HG03139 (cell line): ENCODE results near the gene MAP2.
"Not testable (repeated sequence)": the region's sequence is repeated elsewhere in the genome, so short reads cannot be mapped to it uniquely, and the experiment has no call there.

Source experiments
- ATAC-seq: cut with Tn5 transposase; IDR thresholded peaks from one replicate; pipeline ENCODE4 v1.9.1; 2021; ENCODE audit not compliant: unreplicated experiment

MAP2 gene

GRCh38 chr2:209472112-209472832 lies 48.4 kb downstream of the MAP2 start:
- no peak for ATAC-seq

- no peak for ATAC-seq
Measured at GRCh38 chr2:209472871-209473270, 49.0 kb downstream of the MAP2 start.

GRCh38 chr2:209473930-209474419 lies 50.1 kb downstream of the MAP2 start:
- no peak for ATAC-seq

DNA sequence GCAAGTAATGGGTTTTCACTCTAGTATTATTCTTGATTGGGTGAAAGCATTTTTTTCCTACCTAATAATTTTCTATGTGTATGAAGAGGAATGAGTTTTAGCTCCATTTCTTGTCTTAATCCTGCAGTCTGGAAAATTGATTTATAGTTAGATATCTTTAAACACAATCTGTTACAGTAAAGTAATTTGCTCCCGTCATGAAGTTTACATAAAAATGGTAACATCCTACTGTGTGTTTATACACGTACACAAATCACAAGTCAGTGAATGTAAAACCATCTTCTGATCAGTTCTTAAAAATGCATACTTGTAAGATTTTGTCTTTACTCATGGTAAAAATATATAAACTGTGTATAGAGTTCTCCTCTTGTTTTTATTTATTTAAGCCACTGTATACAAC lies 51.1 kb downstream of the MAP2 start:
- ATAC-seq = no peak

- ATAC-seq = no peak
Measured at GRCh38 chr2:209476367-209477208, 52.7 kb downstream of the MAP2 start.

DNA sequence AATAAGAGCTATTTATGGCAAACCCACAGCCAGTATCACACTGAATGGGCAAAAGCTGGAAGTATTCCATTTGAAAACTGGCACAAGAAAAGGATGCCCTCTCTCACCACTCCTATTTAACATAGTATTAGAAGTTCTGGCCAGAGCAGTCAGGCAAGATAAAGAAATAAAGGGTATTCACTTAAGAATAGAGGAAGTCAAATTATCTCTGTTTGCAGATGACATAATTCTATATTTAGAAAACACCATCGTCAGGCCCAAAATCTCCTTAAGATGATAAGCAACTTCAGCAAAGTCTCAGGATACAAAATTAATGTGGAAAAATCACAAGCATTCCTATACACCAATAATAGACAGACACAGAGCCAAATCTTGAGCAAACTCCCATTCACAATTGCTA lies 68.4 kb downstream of the MAP2 start:
- not testable (repeated sequence) for ATAC-seq

DNA sequence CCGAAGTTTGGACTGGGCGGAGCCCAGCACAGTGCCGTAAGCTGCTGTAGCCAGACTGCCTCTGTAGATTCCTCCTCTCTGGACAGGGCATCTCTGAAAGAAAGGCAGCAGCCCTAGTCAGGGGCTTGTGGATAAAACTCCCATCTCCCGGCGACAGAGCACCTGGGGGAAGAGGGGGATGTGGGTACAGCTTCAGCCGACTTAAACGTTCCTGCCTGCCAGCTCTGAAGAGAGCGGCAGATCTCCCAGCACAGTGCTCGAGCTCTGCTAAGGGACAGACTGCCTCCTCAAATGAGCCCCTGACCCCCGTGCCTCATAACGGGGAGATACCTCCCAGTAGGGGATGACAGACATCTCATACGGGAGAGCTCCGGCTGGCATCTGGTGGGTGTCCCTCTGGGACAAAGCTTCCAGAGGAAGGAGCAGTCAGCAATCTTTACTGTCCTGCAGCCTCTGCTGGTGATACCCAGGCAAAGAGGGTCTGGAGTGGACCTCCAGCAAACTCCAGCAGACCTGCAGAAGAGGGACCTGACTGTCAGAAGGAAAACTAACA lies 71.3 kb downstream of the MAP2 start:
- not testable (repeated sequence) for ATAC-seq

- no peak for ATAC-seq
Measured at GRCh38 chr2:209495855-209496585, 72.2 kb downstream of the MAP2 start.

GRCh38 chr2:209496586-209496982 lies 72.7 kb downstream of the MAP2 start:
- no peak for ATAC-seq

GRCh38 chr2:209498614-209499013 lies 74.8 kb downstream of the MAP2 start:
- ATAC-seq = no peak

DNA sequence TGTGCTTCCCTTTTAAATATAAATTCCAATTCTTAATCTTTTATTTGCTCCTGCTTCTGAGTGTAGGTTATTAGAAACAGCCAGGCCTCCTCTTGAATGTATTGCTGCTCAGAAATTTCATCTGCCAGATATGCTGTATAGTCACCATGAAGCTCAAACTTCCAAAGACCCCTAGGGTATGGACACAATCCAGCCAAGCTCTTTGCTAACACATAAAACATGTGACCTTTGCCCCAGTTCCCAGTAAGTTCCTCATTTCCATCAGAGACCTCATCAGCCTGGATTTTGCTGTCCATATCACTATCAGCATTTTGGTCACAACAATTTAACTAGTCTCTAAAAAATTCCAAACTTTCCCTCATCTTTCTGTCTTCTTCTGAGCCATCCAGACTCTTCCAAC lies 75.2 kb downstream of the MAP2 start:
- no peak for ATAC-seq

DNA sequence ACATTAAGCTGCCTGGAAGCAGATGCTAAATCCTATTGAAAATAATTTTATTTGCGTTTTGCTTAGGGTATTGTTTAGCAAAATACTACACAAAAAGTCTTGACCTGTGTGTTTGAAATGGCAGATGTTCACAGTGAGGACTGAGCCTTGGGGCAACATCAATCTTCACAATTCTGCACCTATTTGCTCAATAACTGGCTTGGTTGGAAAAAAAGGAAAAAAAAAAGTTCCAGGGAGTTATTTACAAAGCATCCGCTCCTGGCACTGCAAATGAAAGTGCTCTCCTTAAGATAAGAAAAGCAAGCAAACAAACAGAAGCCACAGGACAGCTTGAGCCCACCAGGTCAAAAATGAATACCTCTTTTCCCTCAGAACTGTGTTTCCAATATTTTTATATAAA lies 77.7 kb downstream of the MAP2 start:
- no peak for ATAC-seq

GRCh38 chr2:209505410-209505809 lies 81.6 kb downstream of the MAP2 start:
- no peak for ATAC-seq

GRCh38 chr2:209508255-209508654 lies 84.4 kb downstream of the MAP2 start:
- no peak for ATAC-seq

- ATAC-seq = no peak
Measured at GRCh38 chr2:209511637-209512036, 87.8 kb downstream of the MAP2 start.

DNA sequence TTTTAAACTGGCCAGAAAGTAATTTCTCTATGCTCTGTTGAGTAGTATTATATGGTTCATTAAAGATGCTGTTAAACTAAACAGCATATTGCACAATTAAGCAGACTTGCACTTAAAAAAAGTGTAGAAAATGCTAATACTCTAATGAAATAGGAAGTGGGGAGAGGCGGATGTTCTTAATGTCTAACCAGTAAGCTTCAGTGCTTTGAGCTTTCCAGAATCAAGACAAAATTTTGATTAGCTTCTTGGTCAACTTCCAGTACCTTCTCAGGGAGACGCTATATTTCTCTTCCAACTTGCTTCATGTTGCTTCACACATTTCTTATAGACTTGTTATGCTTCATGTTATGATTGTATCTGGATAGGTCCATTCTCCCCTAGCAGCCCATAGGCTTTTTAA lies 89.1 kb downstream of the MAP2 start:
- no peak for ATAC-seq

- no peak for ATAC-seq
Measured at GRCh38 chr2:209517436-209517835, 93.6 kb downstream of the MAP2 start.

DNA sequence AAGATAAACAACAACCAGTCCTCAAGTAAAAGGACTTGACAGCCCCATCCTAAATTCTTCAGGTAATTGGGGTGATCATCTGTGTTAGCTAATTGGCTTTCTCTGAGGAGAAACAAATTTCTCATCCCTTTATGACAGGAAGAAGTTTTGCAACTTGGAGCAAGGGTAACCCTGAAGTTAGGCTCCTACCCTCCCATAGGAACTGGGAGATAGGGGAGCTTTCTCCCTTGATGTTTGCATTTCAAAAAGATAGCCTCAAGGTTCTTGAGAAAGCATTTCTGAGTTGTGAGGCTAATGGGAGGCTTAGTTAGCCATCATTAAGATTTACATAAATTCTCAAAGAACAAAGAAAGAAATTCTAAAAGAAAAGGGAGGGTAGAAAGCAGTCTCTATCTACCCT lies 95.4 kb downstream of the MAP2 start:
- ATAC-seq = no peak

- no peak for ATAC-seq
Measured at GRCh38 chr2:209519906-209520305, 96.1 kb downstream of the MAP2 start.

- no peak for ATAC-seq
Measured at GRCh38 chr2:209523041-209523740, 99.3 kb downstream of the MAP2 start.

DNA sequence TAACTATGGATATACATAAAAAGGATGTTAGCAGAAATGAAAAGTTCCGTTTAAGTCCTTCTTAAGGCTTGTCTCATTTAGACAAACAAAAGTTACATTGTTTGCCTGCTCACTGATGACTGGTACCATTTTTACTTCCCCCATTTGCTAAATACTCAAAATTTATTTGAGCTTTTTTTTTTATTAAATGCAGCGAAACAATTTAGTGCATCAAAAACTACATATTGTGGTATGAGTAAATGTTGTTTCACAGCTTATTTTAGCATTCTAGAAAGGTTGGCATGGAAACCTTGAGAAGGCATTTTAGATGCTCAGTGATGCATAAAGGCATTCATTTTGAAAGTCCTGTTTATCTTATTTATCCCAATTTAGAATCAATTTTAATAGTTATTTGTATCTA lies 100.0 kb downstream of the MAP2 start:
- peak; percentile 42 for ATAC-seq
